H9 (cell line): Measurements from ENCODE around the gene PELO. TPM values are rescaled to one million over a fixed set of nuclear protein-coding genes. Genes with fewer than 3 reads are reported as not detected.

Experiments used
- DNase-seq: peaks from one replicate; pipeline ENCODE4 v3.0.0-alpha.2; 2017
- H2AFZ ChIP-seq: one replicate; pipeline ENCODE4 v1.6.1; 2013; ENCODE audit warnings: mild to moderate bottlenecking, low read length, control low read depth, moderate library complexity
- H2AK5ac ChIP-seq: 2 replicates; pipeline ENCODE4 v1.6.1; 2013; ENCODE audit warnings: low read length, control low read depth, mixed read lengths; ENCODE audit not compliant: insufficient read length
- H2BK120ac ChIP-seq: one replicate; pipeline ENCODE4 v1.6.1; 2013; ENCODE audit warnings: low read depth, mild to moderate bottlenecking, low read length, control low read depth, inconsistent platforms; ENCODE audit not compliant: poor library complexity, severe bottlenecking
- H2BK12ac ChIP-seq: 2 replicates; pipeline ENCODE4 v1.6.1; 2013; ENCODE audit warnings: low read length, control low read depth, mixed read lengths, low read depth; ENCODE audit not compliant: insufficient read length
- H2BK15ac ChIP-seq: 2 replicates; pipeline ENCODE4 v1.6.1; 2013; ENCODE audit warnings: low read depth, low read length, control low read depth
- H2BK20ac ChIP-seq: one replicate; pipeline ENCODE4 v1.6.1; 2013; ENCODE audit warnings: low read depth, mild to moderate bottlenecking, low read length, control low read depth, inconsistent platforms; ENCODE audit not compliant: poor library complexity, severe bottlenecking
- H2BK5ac ChIP-seq: 2 replicates; pipeline ENCODE4 v1.6.1; 2013; ENCODE audit warnings: low read length, control low read depth, mixed read lengths; ENCODE audit not compliant: insufficient read length
- H3K14ac ChIP-seq: 2 replicates; pipeline ENCODE4 v1.6.1; 2013; ENCODE audit warnings: low read length, control low read depth; ENCODE audit not compliant: insufficient read depth
- H3K18ac ChIP-seq: 2 replicates; pipeline ENCODE4 v1.6.1; 2013; ENCODE audit warnings: low read depth, mild to moderate bottlenecking, mixed read lengths, low read length, control low read depth; ENCODE audit not compliant: insufficient read length
- H3K23ac ChIP-seq: 2 replicates; pipeline ENCODE4 v1.6.1; 2013; ENCODE audit warnings: low read length, control low read depth, mixed read lengths, low read depth; ENCODE audit not compliant: insufficient read length
- H3K23me2 ChIP-seq: 2 replicates; pipeline ENCODE4 v1.6.1; 2013; ENCODE audit warnings: low read depth, mild to moderate bottlenecking, mixed read lengths, low read length, control low read depth; ENCODE audit not compliant: insufficient read length, poor library complexity, severe bottlenecking
- H3K27ac ChIP-seq: 2 replicates; pipeline ENCODE4 v1.5.1; 2013; ENCODE audit warnings: low read length, control low read depth, mixed read lengths, low read depth; ENCODE audit not compliant: insufficient read length
- H3K27me3 ChIP-seq: 2 replicates; pipeline ENCODE4 v1.6.1; 2013; ENCODE audit warnings: low read length, control low read depth, inconsistent platforms; ENCODE audit not compliant: insufficient read depth
- H3K4ac ChIP-seq: 2 replicates; pipeline ENCODE4 v1.6.1; 2013; ENCODE audit warnings: low read depth, mild to moderate bottlenecking, control low read depth, inconsistent platforms, low read length, moderate library complexity
- H3K4me1 ChIP-seq: 2 replicates; pipeline ENCODE4 v1.6.1; 2013; ENCODE audit warnings: low read length, control low read depth, inconsistent platforms; ENCODE audit not compliant: insufficient read depth
- H3K4me2 ChIP-seq: 2 replicates; pipeline ENCODE4 v1.6.1; 2013; ENCODE audit warnings: low read length, control low read depth, mixed read lengths; ENCODE audit not compliant: insufficient read length, insufficient read depth
- H3K56ac ChIP-seq: 2 replicates; pipeline ENCODE4 v1.6.1; 2013; ENCODE audit warnings: low read depth, mild to moderate bottlenecking, mixed read lengths, low read length, control low read depth; ENCODE audit not compliant: insufficient read length
- H3K79me1 ChIP-seq: 2 replicates; pipeline ENCODE4 v1.6.1; 2013; ENCODE audit warnings: low read depth, mild to moderate bottlenecking, moderate library complexity, low read length, control low read depth, inconsistent platforms; ENCODE audit not compliant: insufficient read depth, poor library complexity, severe bottlenecking
- H3K79me2 ChIP-seq: 2 replicates; pipeline ENCODE4 v1.6.1; 2013; ENCODE audit warnings: low read length, control low read depth, inconsistent platforms; ENCODE audit not compliant: insufficient read depth
- H3K9ac ChIP-seq: 2 replicates; pipeline ENCODE4 v1.6.1; 2013; ENCODE audit warnings: low read length, control low read depth, mixed read lengths; ENCODE audit not compliant: insufficient read length; ENCODE audit errors: extremely low read depth
- H3K9me3 ChIP-seq: one replicate; pipeline ENCODE4 v1.6.1; 2013; ENCODE audit warnings: low read depth, low read length, inconsistent platforms; ENCODE audit not compliant: control insufficient read depth
- H3T11ph ChIP-seq: one replicate; pipeline ENCODE4 v1.6.1; 2013; ENCODE audit warnings: mild to moderate bottlenecking, low read length, control low read depth, inconsistent platforms
- H4K20me1 ChIP-seq: one replicate; pipeline ENCODE4 v1.6.1; 2013; ENCODE audit not compliant: control insufficient read depth, insufficient read length, insufficient read depth
- H4K5ac ChIP-seq: 2 replicates; pipeline ENCODE4 v1.6.1; 2013; ENCODE audit warnings: low read depth, mild to moderate bottlenecking, mixed read lengths, low read length, control low read depth; ENCODE audit not compliant: insufficient read length
- H4K8ac ChIP-seq: replicated peaks from 2 replicates; pipeline ENCODE4 v1.6.1; 2013; ENCODE audit warnings: low read length, control low read depth, mixed read lengths, low read depth; ENCODE audit not compliant: insufficient read length
- H4K91ac ChIP-seq: 2 replicates; pipeline ENCODE4 v1.6.1; 2013; ENCODE audit warnings: low read depth, mild to moderate bottlenecking, moderate library complexity, mixed read lengths, low read length, control low read depth; ENCODE audit not compliant: insufficient read length
- H3K27ac Mint-ChIP-seq, 3 experiments: 2 replicates in 2 of 3; 3 replicates in 1 of 3; pipeline ENCODE4 v1.8.0; 2020 to 2021; ENCODE audit warnings: mixed read lengths in 3 of 3, mild to moderate bottlenecking in 1 of 3, moderate library complexity in 1 of 3
- H3K27me3 Mint-ChIP-seq: 2 replicates; pipeline ENCODE4 v1.8.0; 2021; ENCODE audit warnings: low read depth, mild to moderate bottlenecking, moderate library complexity, mixed read lengths
- H3K36me3 Mint-ChIP-seq, 3 experiments: 2 replicates in 2 of 3; 3 replicates in 1 of 3; pipeline ENCODE4 v1.8.0; 2020 to 2021; ENCODE audit warnings: low read depth in 3 of 3, mixed read lengths in 3 of 3; ENCODE audit not compliant: insufficient read depth in 1 of 3
- H3K4me1 Mint-ChIP-seq, 2 experiments: 2 replicates each; pipeline ENCODE4 v1.8.0; 2020; ENCODE audit warnings: mixed read lengths in 2 of 2
- H3K4me3 Mint-ChIP-seq, 2 experiments: 2 replicates in 1 of 2; 3 replicates in 1 of 2; pipeline ENCODE4 v1.8.0; 2020 to 2021; ENCODE audit warnings: mild to moderate bottlenecking in 2 of 2, mixed read lengths in 2 of 2, moderate library complexity in 1 of 2
- H3K9me3 Mint-ChIP-seq, 2 experiments: 2 replicates in 1 of 2; 3 replicates in 1 of 2; pipeline ENCODE4 v1.8.0; 2020; ENCODE audit warnings: mild to moderate bottlenecking in 2 of 2, mixed read lengths in 2 of 2, moderate library complexity in 1 of 2
- WGBS: extraction: QIAGEN DNeasy Blood & Tissue Kit; methylation state at CpG from one replicate; pipeline ENCODE4 v1.1.7; 2013; ENCODE audit warnings: missing lambda C conversion rate, low lambda C conversion rate, mixed read lengths; ENCODE audit not compliant: insufficient read length; ENCODE audit errors: extremely low coverage; 5-methylcytosine and 5-hydroxymethylcytosine counted together
- total RNA-seq: library from RNA; stranded (reverse); gene quantifications from 2 replicates; pipeline ENCODE4 v1.2.1, GENCODE V29; 2021
- TF ChIP-seq, protein P1 (sequence below): fragments of 200-600 bp; sonication (generic); conservative IDR thresholded peaks from 3 replicates; pipeline ENCODE4 v1.8.0; 2021; ENCODE audit warnings: antibody characterized with exemption, mild to moderate bottlenecking

Gene PELO
- total RNA-seq, 1 experiment from 2014 or later: 20.3 TPM

DNA sequence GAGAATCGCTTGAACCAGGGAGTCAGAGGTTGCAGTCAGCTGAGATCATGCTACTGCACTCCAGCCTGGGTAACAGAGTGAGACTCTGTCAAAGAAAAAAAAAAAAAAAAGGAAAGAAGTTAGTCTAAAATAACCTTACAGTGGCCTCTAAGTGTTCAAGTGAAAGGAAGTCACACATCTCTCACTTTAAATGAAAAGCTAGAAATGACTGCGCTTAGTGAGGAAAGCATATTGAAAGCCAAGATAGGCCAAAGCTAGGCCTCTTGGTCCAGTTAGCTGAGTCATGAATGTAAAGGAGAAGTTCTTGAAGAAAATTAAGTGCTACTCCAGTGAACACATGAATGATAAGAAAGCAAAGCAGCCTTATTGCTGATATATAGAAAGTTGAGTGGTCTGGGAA lies 38.1 kb downstream of the PELO start:
- Mint-ChIP-seq H3K36me3 (peaks cover 0 to 9% (median 1%) of the 10 kb centered on the region in 3 experiments; a peak in 2 of 7 replicates), H3K4me3 (no peak overlapping the region), H3K27me3 (no peaks in the 10 kb centered on the region), H3K27ac (0 out of 7 replicates have a peak overlapping the region, but pooled peaks of 1 of the 3 experiments have one; percentile 44), H3K9me3 (peaks cover 6 to 8% of the 10 kb centered on the region in 2 experiments; a peak in 3 of 5 replicates), H3K4me1 (no peaks in the 10 kb centered on the region)
- no peak overlapping the region for H3K4ac ChIP-seq
- no peaks in the 10 kb centered on the region for H3K4me1 ChIP-seq
- H4K20me1 ChIP-seq: no peaks in the 10 kb centered on the region
- no peak overlapping the region for H2BK20ac ChIP-seq
- TF ChIP-seq, protein P1, sequence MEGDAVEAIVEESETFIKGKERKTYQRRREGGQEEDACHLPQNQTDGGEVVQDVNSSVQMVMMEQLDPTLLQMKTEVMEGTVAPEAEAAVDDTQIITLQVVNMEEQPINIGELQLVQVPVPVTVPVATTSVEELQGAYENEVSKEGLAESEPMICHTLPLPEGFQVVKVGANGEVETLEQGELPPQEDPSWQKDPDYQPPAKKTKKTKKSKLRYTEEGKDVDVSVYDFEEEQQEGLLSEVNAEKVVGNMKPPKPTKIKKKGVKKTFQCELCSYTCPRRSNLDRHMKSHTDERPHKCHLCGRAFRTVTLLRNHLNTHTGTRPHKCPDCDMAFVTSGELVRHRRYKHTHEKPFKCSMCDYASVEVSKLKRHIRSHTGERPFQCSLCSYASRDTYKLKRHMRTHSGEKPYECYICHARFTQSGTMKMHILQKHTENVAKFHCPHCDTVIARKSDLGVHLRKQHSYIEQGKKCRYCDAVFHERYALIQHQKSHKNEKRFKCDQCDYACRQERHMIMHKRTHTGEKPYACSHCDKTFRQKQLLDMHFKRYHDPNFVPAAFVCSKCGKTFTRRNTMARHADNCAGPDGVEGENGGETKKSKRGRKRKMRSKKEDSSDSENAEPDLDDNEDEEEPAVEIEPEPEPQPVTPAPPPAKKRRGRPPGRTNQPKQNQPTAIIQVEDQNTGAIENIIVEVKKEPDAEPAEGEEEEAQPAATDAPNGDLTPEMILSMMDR: no peak
- H3K14ac ChIP-seq: no peak overlapping the region
- DNase-seq: no peak
- no peaks in the 10 kb centered on the region for H3K23me2 ChIP-seq
- H3K9ac ChIP-seq: no peak overlapping the region
- no peak overlapping the region for H3K4me2 ChIP-seq
- no peak overlapping the region for H3K18ac ChIP-seq
- no peak overlapping the region for H4K8ac ChIP-seq
- H3K27me3 ChIP-seq: no peaks in the 10 kb centered on the region
- no CpG with 5 or more reads among the region's 2 CpGs for WGBS
- no peaks in the 10 kb centered on the region for H3K79me2 ChIP-seq
- H3K56ac ChIP-seq: no peak overlapping the region
- H2BK15ac ChIP-seq: no peak overlapping the region
- H3K27ac ChIP-seq: no peak overlapping the region
- no peak overlapping the region for H2BK5ac ChIP-seq
- no peak overlapping the region for H2BK12ac ChIP-seq
- H2BK120ac ChIP-seq: no peak overlapping the region
- H2AFZ ChIP-seq: no peak overlapping the region
- H3K79me1 ChIP-seq: no peaks in the 10 kb centered on the region
- no peak overlapping the region for H2AK5ac ChIP-seq
- no peak overlapping the region for H4K91ac ChIP-seq
- no peak overlapping the region for H3T11ph ChIP-seq
- no peak overlapping the region for H4K5ac ChIP-seq
- no peaks in the 10 kb centered on the region for H3K9me3 ChIP-seq
- H3K23ac ChIP-seq: no peak overlapping the region
